Mucosa of stomach (tissue), 1 donor: ENCODE measurements around the gene FBXW7.

ENCODE experiments used
- H3K27me3 ChIP-seq: one replicate; pipeline ENCODE4 v1.7.0; 2013; ENCODE audit warnings: mild to moderate bottlenecking, low read length; ENCODE audit not compliant: control insufficient read depth, insufficient read depth
- H3K36me3 ChIP-seq: one replicate; pipeline ENCODE4 v1.7.0; 2013; ENCODE audit warnings: low read length; ENCODE audit not compliant: control insufficient read depth, insufficient read depth
- H3K4me1 ChIP-seq: one replicate; pipeline ENCODE4 v1.7.0; 2013; ENCODE audit warnings: mild to moderate bottlenecking, low read length; ENCODE audit not compliant: control insufficient read depth, insufficient read depth
- H3K4me3 ChIP-seq: one replicate; pipeline ENCODE4 v1.7.0; 2013; ENCODE audit warnings: low read length
- H3K9ac ChIP-seq: one replicate; pipeline ENCODE4 v1.7.0; 2013; ENCODE audit warnings: mild to moderate bottlenecking, low read length, moderate library complexity
- H3K9me3 ChIP-seq: one replicate; pipeline ENCODE4 v1.7.0; 2013; ENCODE audit warnings: mild to moderate bottlenecking, low read length, moderate library complexity; ENCODE audit not compliant: control insufficient read depth
- donor health status: Pancreatic carcinoma.

FBXW7 gene

DNA sequence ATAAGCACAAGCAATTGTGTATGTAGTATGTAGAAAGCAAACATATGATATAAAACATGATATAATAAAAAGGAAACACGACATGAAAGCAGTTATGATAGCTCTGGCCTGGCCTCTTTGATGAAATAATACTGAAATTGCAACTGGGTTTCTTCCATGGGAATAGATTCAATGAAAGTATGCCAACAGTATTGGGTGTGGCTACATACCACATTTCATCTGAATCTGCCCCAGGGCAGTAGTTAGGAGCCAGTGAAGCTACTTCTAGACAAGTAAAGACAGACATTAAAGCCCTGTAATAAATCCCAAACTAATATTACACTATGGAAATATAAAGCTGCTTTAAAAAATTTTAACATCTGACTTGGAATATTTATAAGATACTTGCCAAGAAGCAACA, 207.3 kb downstream of the FBXW7 start:
- Histone ChIP-seq H3K27me3 (no peaks in the 10 kb centered on the region), H3K4me1 (peaks cover 4% of the 10 kb centered on the region), H3K9ac (no peak overlapping the region), H3K4me3 (no peak overlapping the region), H3K36me3 (no peaks in the 10 kb centered on the region), H3K9me3 (no peaks in the 10 kb centered on the region)

DNA sequence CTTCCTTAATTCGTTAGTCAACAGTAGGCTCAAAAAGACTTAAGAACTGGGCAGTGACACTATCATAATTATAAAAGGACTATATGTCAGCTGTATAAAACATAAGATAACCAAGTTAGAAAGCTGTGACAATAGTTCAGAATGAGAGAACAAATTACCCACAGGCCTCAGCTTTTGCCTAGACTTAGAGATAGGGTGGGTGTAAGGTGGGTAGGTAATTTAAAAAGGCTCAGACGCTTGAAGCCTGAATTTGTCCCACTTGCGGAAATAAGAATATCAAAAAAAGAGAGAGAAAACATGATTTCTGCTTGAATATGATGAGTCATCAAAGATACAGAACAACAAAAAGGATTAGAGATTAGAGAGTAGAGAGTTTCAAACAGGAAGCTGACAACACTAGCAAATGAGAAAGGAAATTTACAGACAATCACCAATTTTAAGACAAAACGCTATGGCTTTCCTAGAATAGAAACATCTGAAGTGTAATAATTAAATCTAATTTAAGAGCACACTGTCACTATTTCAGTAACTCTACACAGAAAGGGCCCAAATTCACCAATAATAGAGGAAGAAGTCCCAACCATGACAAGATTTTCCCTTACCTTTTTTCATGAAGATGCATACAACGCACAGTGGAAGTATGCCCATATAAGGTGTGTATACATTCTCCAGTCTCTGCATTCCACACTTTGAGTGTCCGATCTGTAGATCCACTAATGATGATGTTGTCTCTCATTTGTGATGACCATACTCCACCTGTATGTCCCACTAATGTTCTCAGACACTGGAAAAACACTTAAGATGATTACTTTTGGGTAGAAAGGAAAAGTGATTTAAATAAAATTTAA, 208.1 kb downstream of the FBXW7 start:
- no peak overlapping the region for H3K4me3 ChIP-seq
- H3K9ac ChIP-seq: no peak overlapping the region
- H3K9me3 ChIP-seq: no peaks in the 10 kb centered on the region
- H3K4me1 ChIP-seq: peaks cover 4% of the 10 kb centered on the region
- H3K36me3 ChIP-seq: no peaks in the 10 kb centered on the region
- no peaks in the 10 kb centered on the region for H3K27me3 ChIP-seq

DNA sequence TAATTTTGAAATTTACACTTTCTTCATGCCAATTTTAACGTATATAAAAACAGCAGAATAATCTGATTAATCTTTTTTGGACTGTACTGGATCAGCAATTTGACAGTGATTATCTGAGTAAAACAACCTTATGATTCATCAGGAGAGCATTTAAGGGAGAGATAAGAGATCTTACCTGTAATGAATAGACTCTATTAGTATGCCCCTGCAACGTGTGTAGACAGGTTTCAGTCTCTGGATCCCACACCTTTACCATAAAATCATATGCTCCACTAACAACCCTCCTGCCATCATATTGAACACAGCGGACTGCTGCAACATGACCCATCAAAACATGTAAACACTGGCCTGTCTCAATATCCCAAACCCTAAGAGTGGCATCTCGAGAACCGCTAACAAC, 210.1 kb downstream of the FBXW7 start:
- H3K27me3 ChIP-seq: no peaks in the 10 kb centered on the region
- H3K9me3 ChIP-seq: no peaks in the 10 kb centered on the region
- peaks cover 4% of the 10 kb centered on the region for H3K4me1 ChIP-seq
- no peak overlapping the region for H3K9ac ChIP-seq
- H3K4me3 ChIP-seq: no peak overlapping the region
- H3K36me3 ChIP-seq: no peaks in the 10 kb centered on the region

DNA sequence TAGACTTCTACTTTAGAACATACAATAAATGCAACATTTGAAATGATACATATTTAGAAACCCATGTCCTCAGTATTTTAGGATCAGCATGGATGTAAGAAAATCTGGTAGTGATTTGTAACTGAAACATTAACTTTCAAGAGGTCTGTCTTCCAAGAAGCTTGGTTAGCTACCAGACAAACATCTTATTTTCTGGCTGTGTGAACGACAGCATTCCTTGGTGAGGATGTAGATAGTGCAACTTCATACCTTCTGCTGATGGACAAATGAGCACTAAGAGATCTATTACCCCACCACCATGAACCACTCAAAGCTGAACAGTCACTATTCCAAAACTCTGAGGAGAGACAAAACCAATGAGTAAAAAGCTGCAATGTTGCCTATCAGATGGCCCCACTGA, 212.7 kb downstream of the FBXW7 start:
- H3K9ac ChIP-seq: no peak overlapping the region
- H3K4me1 ChIP-seq: peaks cover 4% of the 10 kb centered on the region
- no peak overlapping the region for H3K4me3 ChIP-seq
- H3K27me3 ChIP-seq: no peaks in the 10 kb centered on the region
- no peaks in the 10 kb centered on the region for H3K9me3 ChIP-seq
- H3K36me3 ChIP-seq: no peaks in the 10 kb centered on the region

DNA sequence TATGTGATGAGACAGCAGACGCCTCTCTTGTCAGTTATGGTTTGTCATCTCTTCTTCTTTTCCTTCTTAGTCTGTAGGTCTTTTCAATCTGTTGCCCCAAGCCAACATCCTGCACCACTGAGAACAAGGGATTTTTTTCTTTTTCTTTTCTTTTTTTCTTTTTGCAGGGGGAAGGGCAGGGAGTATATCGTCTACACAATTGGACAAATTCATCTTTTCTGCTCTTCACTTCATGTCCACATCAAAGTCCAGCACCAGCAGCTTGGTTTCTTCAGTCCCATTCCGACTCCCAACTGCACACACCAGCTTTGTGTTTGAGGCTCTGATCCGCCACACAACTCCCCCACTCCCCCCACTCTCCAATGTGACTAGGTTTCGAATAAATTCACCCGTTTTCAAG, 213.2 kb downstream of the FBXW7 start:
- Histone ChIP-seq H3K36me3 (no peaks in the 10 kb centered on the region), H3K4me3 (no peak overlapping the region), H3K9me3 (no peaks in the 10 kb centered on the region), H3K4me1 (peaks cover 4% of the 10 kb centered on the region), H3K9ac (no peak overlapping the region), H3K27me3 (no peaks in the 10 kb centered on the region)

DNA sequence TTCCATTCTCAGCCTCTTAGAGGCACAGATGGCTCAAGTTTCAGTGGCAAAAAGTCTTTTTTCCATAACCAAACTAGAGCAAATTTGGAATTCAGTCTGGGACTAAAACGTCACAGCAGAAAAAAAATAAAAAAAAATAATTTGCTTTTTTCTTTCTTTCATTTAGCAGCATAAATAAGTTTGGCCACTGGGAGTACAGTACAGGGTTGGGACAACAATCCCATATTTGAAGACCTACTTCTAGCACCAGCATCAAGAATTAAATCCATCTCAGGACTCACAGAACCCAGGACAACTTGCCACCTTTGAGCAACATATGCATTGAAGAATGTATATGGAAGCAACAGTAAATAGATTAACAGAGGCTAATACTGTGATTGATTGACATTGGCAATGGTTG, 214.0 kb downstream of the FBXW7 start:
- H3K4me1 ChIP-seq: peaks cover 4% of the 10 kb centered on the region
- H3K4me3 ChIP-seq: no peak overlapping the region
- H3K36me3 ChIP-seq: no peaks in the 10 kb centered on the region
- H3K27me3 ChIP-seq: no peaks in the 10 kb centered on the region
- no peaks in the 10 kb centered on the region for H3K9me3 ChIP-seq
- H3K9ac ChIP-seq: no peak overlapping the region

DNA sequence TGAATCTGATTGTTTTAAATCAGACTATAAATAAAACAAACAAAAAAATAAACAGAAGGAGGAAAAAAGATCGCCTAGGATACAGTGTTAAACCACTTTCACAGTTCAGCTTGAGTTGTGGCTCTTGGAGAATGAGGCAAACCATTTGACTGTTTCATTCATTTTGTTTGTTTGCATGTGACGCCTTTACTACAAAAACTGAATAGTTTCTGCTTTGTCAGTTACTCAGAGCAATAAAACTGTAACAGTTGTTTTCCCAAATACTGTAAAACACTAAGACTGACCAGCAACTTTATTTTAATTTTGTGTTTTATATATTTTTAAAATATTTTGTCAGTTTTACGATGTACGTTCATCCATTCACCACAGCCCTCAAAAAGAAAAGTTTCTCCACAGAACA, 214.5 kb downstream of the FBXW7 start:
- Histone ChIP-seq H3K4me1 (peaks cover 4% of the 10 kb centered on the region), H3K36me3 (no peaks in the 10 kb centered on the region), H3K9ac (no peak overlapping the region), H3K9me3 (no peaks in the 10 kb centered on the region), H3K27me3 (no peaks in the 10 kb centered on the region), H3K4me3 (no peak overlapping the region)

DNA sequence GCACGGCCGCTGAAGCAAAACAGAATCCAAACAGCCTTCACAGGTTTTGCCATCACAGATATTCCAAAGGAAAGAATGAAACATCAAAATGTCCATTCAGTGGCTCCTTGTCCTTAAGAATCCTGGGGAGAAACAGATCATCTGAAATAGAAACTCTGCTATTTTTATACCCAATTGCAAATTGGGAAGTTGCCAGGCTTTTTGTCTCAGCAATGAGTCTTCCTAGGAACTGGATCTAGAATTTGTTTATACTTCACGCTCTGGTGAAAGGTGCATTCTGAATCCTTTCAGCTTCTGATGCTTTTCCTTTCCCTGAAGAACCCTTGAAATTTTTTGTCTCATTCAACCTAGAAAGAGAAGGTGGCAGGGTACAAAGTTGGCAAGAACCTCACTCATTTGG, 218.9 kb downstream of the FBXW7 start:
- H3K9me3 ChIP-seq: no peaks in the 10 kb centered on the region
- H3K36me3 ChIP-seq: no peaks in the 10 kb centered on the region
- H3K4me1 ChIP-seq: no peaks in the 10 kb centered on the region
- H3K9ac ChIP-seq: no peak overlapping the region
- H3K4me3 ChIP-seq: no peak overlapping the region
- H3K27me3 ChIP-seq: no peaks in the 10 kb centered on the region

DNA sequence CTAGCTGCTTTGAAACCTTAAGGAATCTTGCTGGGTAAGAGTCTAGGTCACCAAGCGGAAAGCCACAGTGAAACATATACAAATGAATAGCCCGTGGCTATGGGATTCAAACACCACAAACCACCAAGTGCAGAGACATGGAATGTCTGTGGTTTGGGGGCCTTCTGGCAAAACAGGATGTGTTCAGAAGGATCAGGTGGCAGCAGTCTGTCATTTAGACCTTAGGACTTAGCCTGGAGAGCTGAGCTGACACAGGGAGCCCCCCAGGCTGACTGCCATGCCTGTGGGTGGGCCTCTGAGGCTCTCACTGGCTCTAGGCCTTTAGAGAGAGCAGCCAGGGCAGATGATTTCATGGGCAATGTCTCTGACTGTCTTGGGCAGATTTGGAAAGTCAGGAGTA, 225.6 kb downstream of the FBXW7 start:
- H3K9me3 ChIP-seq: no peaks in the 10 kb centered on the region
- no peak overlapping the region for H3K4me3 ChIP-seq
- H3K9ac ChIP-seq: no peak overlapping the region
- no peaks in the 10 kb centered on the region for H3K36me3 ChIP-seq
- no peaks in the 10 kb centered on the region for H3K4me1 ChIP-seq
- H3K27me3 ChIP-seq: no peaks in the 10 kb centered on the region

DNA sequence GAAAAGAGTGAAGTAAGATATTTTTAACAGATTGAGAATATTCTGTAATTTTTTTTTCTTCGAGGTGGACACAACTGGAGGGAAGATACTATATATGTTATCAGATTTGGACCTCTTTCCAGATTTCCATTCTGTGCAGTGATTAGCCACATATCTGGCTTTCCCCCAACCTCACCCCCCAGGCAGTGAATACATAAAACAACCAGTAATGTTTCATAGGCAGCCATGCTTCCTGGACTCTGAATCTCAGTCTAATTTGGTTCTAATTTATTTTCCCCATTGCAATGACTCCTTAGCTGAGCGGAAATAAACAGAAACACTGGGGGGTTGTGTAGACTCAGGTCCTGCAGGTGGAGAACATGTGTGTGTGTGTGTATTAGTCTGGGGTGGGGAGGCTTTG, 226.5 kb downstream of the FBXW7 start:
- Histone ChIP-seq H3K27me3 (no peaks in the 10 kb centered on the region), H3K4me3 (no peak overlapping the region)

DNA sequence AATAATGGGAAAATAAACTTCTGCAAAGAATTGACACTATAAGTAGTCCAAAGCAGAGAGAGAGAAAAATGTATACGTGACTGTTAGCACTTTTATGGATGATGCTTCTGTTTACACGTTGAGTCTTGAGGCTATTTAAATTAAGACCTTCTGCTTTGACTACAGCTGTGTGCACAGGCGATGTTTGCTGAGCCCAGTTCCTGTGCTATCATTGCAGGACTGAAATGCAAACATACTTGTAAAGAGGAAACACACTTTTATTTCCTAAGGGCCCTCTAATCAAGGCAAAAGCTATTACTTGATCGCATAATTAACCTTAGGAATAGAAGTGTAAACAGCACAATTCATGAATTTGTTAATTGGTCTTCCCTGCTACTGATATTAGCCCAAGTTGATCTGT, 226.9 kb downstream of the FBXW7 start:
- no peaks in the 10 kb centered on the region for H3K4me1 ChIP-seq
- no peak overlapping the region for H3K9ac ChIP-seq
- no peaks in the 10 kb centered on the region for H3K27me3 ChIP-seq
- H3K4me3 ChIP-seq: no peak overlapping the region
- H3K36me3 ChIP-seq: no peaks in the 10 kb centered on the region
- no peaks in the 10 kb centered on the region for H3K9me3 ChIP-seq

More for the DNA sequence above, 226.5 kb downstream of the FBXW7 start:
- Histone ChIP-seq H3K4me1 (no peaks in the 10 kb centered on the region), H3K9me3 (no peaks in the 10 kb centered on the region), H3K9ac (no peak overlapping the region), H3K36me3 (no peaks in the 10 kb centered on the region)

DNA sequence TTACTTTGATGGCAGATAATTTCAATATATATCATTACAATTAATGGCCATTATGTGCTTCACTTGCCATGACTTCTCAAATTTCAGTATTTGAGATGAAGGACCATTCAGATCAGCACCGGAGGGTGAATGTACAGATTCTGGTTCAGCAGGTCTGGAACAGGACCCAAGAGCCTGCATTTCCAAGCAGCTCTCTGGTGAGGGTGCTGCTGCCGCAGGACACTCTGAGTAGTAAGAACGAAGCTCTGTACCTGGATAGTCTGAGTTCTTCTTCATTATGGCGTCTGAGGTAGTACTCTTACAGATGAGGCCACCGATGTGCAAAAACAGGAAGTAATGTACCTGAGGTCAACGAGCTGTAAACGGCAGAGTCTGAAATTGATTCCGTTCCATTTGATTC, 228.2 kb downstream of the FBXW7 start:
- no peak overlapping the region for H3K9ac ChIP-seq
- no peaks in the 10 kb centered on the region for H3K9me3 ChIP-seq
- no peak overlapping the region for H3K4me3 ChIP-seq
- no peaks in the 10 kb centered on the region for H3K4me1 ChIP-seq
- no peaks in the 10 kb centered on the region for H3K27me3 ChIP-seq
- H3K36me3 ChIP-seq: no peaks in the 10 kb centered on the region

DNA sequence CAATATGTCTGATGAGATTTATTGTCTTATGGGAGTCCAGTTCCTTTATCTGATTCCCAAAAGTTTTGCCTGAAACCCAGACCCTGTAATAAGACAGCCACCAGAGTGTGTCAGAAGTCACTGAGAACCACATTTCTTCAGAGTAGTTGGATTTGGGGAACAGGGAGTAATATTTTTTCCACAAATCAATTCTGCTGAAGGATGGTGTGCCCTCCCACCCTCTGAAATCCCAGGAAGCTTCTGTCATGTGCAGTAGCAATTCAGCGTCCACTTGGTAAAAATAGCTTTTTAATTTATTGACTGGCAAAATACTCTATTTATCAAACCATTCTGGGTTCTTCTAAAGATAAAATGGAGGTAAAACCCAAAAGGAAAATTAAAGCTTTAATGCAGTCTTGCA, 229.4 kb downstream of the FBXW7 start:
- no peak overlapping the region for H3K9ac ChIP-seq
- no peaks in the 10 kb centered on the region for H3K4me1 ChIP-seq
- H3K27me3 ChIP-seq: no peaks in the 10 kb centered on the region
- H3K4me3 ChIP-seq: no peak overlapping the region
- H3K36me3 ChIP-seq: no peaks in the 10 kb centered on the region
- no peaks in the 10 kb centered on the region for H3K9me3 ChIP-seq
